HepG2 (cell line): ENCODE data around the gene PPCDC. TPM values are rescaled to one million over a fixed set of nuclear protein-coding genes. Genes with fewer than 3 reads are reported as not detected.

Experiments
- ATAC-seq: fragments of 200-7000 bp; cut with Tn5 transposase; 3 replicates; pipeline ENCODE4 v1.9.1; 2020; ENCODE audit warnings: mild to moderate bottlenecking, moderate library complexity
- BruUV-seq: library from RNA; stranded (reverse); fragments of 400-500 nt; replicated peaks from 2 replicates; lab custom pipeline; 2021; lab: Mats Ljungman, UMichigan
- CTCF ChIA-PET: fragments of 300-600 bp; formaldehyde crosslinking; extraction: SDS; loops from one replicate; lab custom pipeline; 2021; ENCODE audit warnings: low total read pairs, inconsistent platforms, low intra/inter-chr PET ratio; lab: Yijun Ruan, JAX
- POLR2A ChIA-PET: fragments of 350-600 bp; sonication (Branson Sonifier 250); formaldehyde crosslinking; loops from one replicate; lab custom pipeline; 2020; ENCODE audit warnings: antibody characterized with exemption, inconsistent platforms; lab: Yijun Ruan, JAX
- DNase-seq: peaks from one replicate; pipeline ENCODE4 v3.0.0-alpha.2; 2015; ENCODE audit warnings: low spot score
- FAIRE-seq: peaks from 3 replicates; lab custom pipeline; 2011; peaks lifted over from hg19 to GRCh38; lab: Jason Lieb, UNC
- H2AFZ ChIP-seq: one replicate; pipeline ENCODE4 v1.6.1; 2011; ENCODE audit warnings: low read length, inconsistent platforms
- H3K27ac ChIP-seq: fragments of 300-600 bp; 3 replicates; pipeline ENCODE4 v1.8.0; 2011; ENCODE audit warnings: mixed run types, mild to moderate bottlenecking, mixed read lengths, low read length, inconsistent platforms; ENCODE audit not compliant: insufficient read depth; ENCODE audit errors: extremely low read length
- H3K27me3 ChIP-seq, 2 experiments: fragments of 200-600 bp in 1 of 2; 2 replicates in 1 of 2; 3 replicates in 1 of 2; pipeline versions ENCODE4 v1.6.0 to v1.8.0; 2011; ENCODE audit warnings: low read length in 2 of 2, mild to moderate bottlenecking in 2 of 2, moderate library complexity in 2 of 2, inconsistent platforms in 1 of 2; ENCODE audit not compliant: insufficient read depth in 2 of 2, control insufficient read depth in 1 of 2
- H3K36me3 ChIP-seq, 2 experiments: fragments of 200-600 bp in 1 of 2; replicated peaks in 1 of 2; 2 replicates in 1 of 2; 3 replicates in 1 of 2; pipeline versions ENCODE4 v1.5.1 to v1.8.0; 2011; ENCODE audit warnings: low read length in 2 of 2, inconsistent platforms in 1 of 2; ENCODE audit not compliant: insufficient read depth in 2 of 2, control insufficient read depth in 1 of 2
- H3K4me1 ChIP-seq: 2 replicates; pipeline ENCODE4 v1.5.1; 2012; ENCODE audit warnings: low read length, inconsistent platforms; ENCODE audit not compliant: insufficient read depth
- H3K4me2 ChIP-seq: 2 replicates; pipeline ENCODE4 v1.6.0; 2011; ENCODE audit warnings: low read depth, low read length, inconsistent platforms
- H3K4me3 ChIP-seq, 3 experiments: fragments of 200-600 bp in 1 of 3; sonication (generic), shearing (Covaris generic) in 1 of 3; replicated peaks in 1 of 3; 2 replicates each; pipeline ENCODE4 v1.5.1; 2011 to 2016; ENCODE audit warnings: low read length in 3 of 3, inconsistent platforms in 2 of 3, low read depth in 2 of 3, mild to moderate bottlenecking in 2 of 3, control low read depth in 1 of 3, mixed read lengths in 1 of 3; ENCODE audit not compliant: insufficient read depth in 1 of 3
- H3K79me2 ChIP-seq: one replicate; pipeline ENCODE4 v1.6.1; 2011; ENCODE audit warnings: low read length, inconsistent platforms; ENCODE audit not compliant: insufficient read depth
- H3K9ac ChIP-seq: 2 replicates; pipeline ENCODE4 v1.6.0; 2011; ENCODE audit warnings: mild to moderate bottlenecking, low read depth, low read length, inconsistent platforms; ENCODE audit not compliant: insufficient read depth
- H3K9me3 ChIP-seq: 2 replicates; pipeline ENCODE4 v1.5.1; 2012; ENCODE audit warnings: mild to moderate bottlenecking, low read length
- H4K20me1 ChIP-seq: 2 replicates; pipeline ENCODE4 v1.6.0; 2011; ENCODE audit warnings: inconsistent platforms, mild to moderate bottlenecking, low read length, moderate library complexity; ENCODE audit not compliant: insufficient read depth
- GABPB1 ChIP-seq: IDR thresholded peaks from 2 replicates; pipeline ENCODE4 v1.6.1; 2016; ENCODE audit warnings: mild to moderate bottlenecking, missing genetic modification reagents, moderate library complexity, missing compliant biosample characterization
- JUN ChIP-seq: sonication (generic); formaldehyde crosslinking; IDR thresholded peaks from 2 replicates; pipeline ENCODE4 v1.4.0; 2020; ENCODE audit warnings: mild to moderate bottlenecking, missing genetic modification reagents
- KDM4B ChIP-seq: sonication (generic); formaldehyde crosslinking; IDR thresholded peaks from 2 replicates; pipeline ENCODE4 v1.4.0; 2020; ENCODE audit warnings: missing genetic modification reagents
- MAF1 ChIP-seq: sonication (generic); formaldehyde crosslinking; IDR thresholded peaks from 2 replicates; pipeline ENCODE4 v1.5.0; 2020; ENCODE audit warnings: missing genetic modification reagents, borderline replicate concordance
- TGIF2 ChIP-seq: IDR thresholded peaks from 2 replicates; pipeline ENCODE4 v1.6.1; 2016; ENCODE audit warnings: control low read depth, missing compliant biosample characterization
- ZBTB3 ChIP-seq: sonication (generic); formaldehyde crosslinking; IDR thresholded peaks from 2 replicates; pipeline ENCODE4 v1.4.0; 2020; ENCODE audit warnings: low read depth, mild to moderate bottlenecking, moderate library complexity, missing genetic modification reagents, borderline replicate concordance
- ZNF230 ChIP-seq: sonication (generic); formaldehyde crosslinking; IDR thresholded peaks from 2 replicates; pipeline ENCODE4 v1.4.0; 2020; ENCODE audit warnings: mild to moderate bottlenecking, missing genetic modification reagents
- ZNF263 ChIP-seq: sonication (generic); formaldehyde crosslinking; IDR thresholded peaks from 2 replicates; pipeline ENCODE4 v1.4.0; 2020; ENCODE audit warnings: missing genetic modification reagents
- ZNF660 ChIP-seq: sonication (generic); formaldehyde crosslinking; IDR thresholded peaks from 2 replicates; pipeline ENCODE4 v1.5.1; 2020; ENCODE audit warnings: mild to moderate bottlenecking, low read depth, missing genetic modification reagents, borderline replicate concordance
- WGBS: methylation state at CpG from one replicate; pipeline ENCODE4 v1.1.6; 2017; ENCODE audit warnings: low lambda C conversion rate; 5-methylcytosine and 5-hydroxymethylcytosine counted together
- in situ Hi-C: cut with HindIII; loops from 2 replicates; pipeline ENCODE4 v1.10.0; 2017; ENCODE audit warnings: low pct_unique_long_range_greater_than_20kb; ENCODE audit not compliant: extremely low pct_ligation_motif_present
- intact Hi-C: fragments of 100-400 bp; cut with micrococcal nuclease; formaldehyde crosslinking; loops from one replicate; pipeline ENCODE4 v1.10.0; 2022; ENCODE audit not compliant: unreplicated experiment
- polyA plus RNA-seq, 8 experiments: library from polyadenylated mRNA; depleted of rRNA in 3 of 8; stranded (reverse) in 7 of 8; unstranded in 1 of 8; fragments of >200 nt; fragmentation: Illumina TruSeq in 4 of 8; extraction: Trizol in 4 of 8; gene quantifications; 2 replicates each; pipeline versions ENCODE4 v1.2.1 to v1.2.3, GENCODE V29; 2011 to 2016; ENCODE audit warnings: low read depth in 4 of 8, missing spikeins in 1 of 8, mixed read lengths in 1 of 8; ENCODE audit not compliant: insufficient read depth in 1 of 8
- total RNA-seq, 5 experiments: library from RNA; depleted of rRNA; stranded (reverse); fragments of >200 nt; fragmentation: Illumina TruSeq; extraction: Trizol; gene quantifications; 2 replicates each; pipeline ENCODE4 v1.2.3, GENCODE V29; 2016; ENCODE audit warnings: low read depth in 1 of 5
- TF ChIP-seq, protein P1 (sequence below): sonication (generic); formaldehyde crosslinking; IDR thresholded peaks from 2 replicates; pipeline ENCODE4 v1.4.0; 2020; ENCODE audit warnings: missing genetic modification reagents
- TF ChIP-seq, protein P2 (sequence below): sonication (generic); formaldehyde crosslinking; IDR thresholded peaks from 2 replicates; pipeline ENCODE4 v1.4.0; 2020; ENCODE audit warnings: missing genetic modification reagents

The PPCDC gene
- total and polyA plus RNA-seq, 2 of the 13 experiments (the other 11 are each of a cell fraction or from before 2014, with no cell fraction given), result 12.3 to 12.8 TPM

DNA sequence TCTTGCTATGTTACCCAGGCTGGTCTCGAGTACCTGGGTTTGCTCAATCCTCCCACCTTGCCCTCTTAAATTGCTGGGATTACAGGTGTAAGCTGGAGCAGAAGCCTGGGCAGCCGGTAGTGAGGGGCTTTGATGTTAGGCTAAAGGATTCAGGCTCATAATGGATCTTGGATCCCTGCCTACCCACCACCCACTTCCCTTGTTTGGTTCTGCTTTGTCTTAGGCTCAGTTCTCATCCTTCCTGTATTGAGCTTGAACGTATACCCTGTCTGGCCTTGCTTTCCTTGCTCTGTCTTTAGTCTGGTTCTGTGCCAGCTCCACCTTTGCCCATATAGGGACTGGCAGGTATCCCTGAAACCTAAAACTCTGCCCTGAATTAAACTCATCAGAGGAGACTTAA is 1.7 kb downstream of the PPCDC start:
- H3K36me3 ChIP-seq, result 0 out of 5 replicates have a peak, but pooled peaks cover 0 to 1% of the 10 kb centered on the region in 2 experiments
- no peaks in the 10 kb centered on the region for H3K9me3 ChIP-seq
- H4K20me1 ChIP-seq, result no peaks in the 10 kb centered on the region
- no peak overlapping the region for H2AFZ ChIP-seq
- H3K9ac ChIP-seq, result 0 out of 2 replicates have a peak overlapping the region, but pooled peaks have one; percentile 27
- no peak overlapping the region; a peak in 1 of 6 replicates for H3K4me3 ChIP-seq
- in situ Hi-C loops, result no loop called here
- peaks cover 18% of the 10 kb centered on the region for H3K79me2 ChIP-seq
- DNase-seq (no peak), ATAC-seq (no peak), FAIRE-seq (no peak)
- intact Hi-C loops, result no loop called here
- no peaks in the 10 kb centered on the region for H3K27me3 ChIP-seq
- POLR2A ChIA-PET, result interaction anchor here (0.7 to 2.0 kb wide), 6 partner anchors 18 to 395 kb away, joined by 3 to 8 read pairs (median 4); partner anchors contain the start of gene C15orf39
- H3K27ac ChIP-seq, result no peak overlapping the region
- CTCF ChIA-PET, result no interaction called here
- H3K4me1 ChIP-seq, result peaks cover 34% of the 10 kb centered on the region
- WGBS, result 94% methylated on average over 3 of the region's 3 CpGs
- H3K4me2 ChIP-seq, result 0 out of 2 replicates have a peak overlapping the region, but pooled peaks have one; percentile 77
- TF ChIP-seq ZNF230 (CRISPR knock-in tag) (no peak), KDM4B (CRISPR knock-in tag) (no peak), ZBTB3 (CRISPR knock-in tag) (no peak), TGIF2 (CRISPR knock-in tag) (no peak), ZNF660 (CRISPR knock-in tag) (no peak), MAF1 (no peak), JUN (CRISPR knock-in tag) (no peak), ZNF263 (CRISPR knock-in tag) (no peak), GABPB1 (CRISPR knock-in tag) (no peak)
- TF ChIP-seq, protein P1, sequence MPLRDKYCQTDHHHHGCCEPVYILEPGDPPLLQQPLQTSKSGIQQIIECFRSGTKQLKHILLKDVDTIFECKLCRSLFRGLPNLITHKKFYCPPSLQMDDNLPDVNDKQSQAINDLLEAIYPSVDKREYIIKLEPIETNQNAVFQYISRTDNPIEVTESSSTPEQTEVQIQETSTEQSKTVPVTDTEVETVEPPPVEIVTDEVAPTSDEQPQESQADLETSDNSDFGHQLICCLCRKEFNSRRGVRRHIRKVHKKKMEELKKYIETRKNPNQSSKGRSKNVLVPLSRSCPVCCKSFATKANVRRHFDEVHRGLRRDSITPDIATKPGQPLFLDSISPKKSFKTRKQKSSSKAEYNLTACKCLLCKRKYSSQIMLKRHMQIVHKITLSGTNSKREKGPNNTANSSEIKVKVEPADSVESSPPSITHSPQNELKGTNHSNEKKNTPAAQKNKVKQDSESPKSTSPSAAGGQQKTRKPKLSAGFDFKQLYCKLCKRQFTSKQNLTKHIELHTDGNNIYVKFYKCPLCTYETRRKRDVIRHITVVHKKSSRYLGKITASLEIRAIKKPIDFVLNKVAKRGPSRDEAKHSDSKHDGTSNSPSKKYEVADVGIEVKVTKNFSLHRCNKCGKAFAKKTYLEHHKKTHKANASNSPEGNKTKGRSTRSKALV (CRISPR knock-in tag), result no peak
- TF ChIP-seq, protein P2, sequence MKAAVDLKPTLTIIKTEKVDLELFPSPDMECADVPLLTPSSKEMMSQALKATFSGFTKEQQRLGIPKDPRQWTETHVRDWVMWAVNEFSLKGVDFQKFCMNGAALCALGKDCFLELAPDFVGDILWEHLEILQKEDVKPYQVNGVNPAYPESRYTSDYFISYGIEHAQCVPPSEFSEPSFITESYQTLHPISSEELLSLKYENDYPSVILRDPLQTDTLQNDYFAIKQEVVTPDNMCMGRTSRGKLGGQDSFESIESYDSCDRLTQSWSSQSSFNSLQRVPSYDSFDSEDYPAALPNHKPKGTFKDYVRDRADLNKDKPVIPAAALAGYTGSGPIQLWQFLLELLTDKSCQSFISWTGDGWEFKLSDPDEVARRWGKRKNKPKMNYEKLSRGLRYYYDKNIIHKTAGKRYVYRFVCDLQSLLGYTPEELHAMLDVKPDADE (CRISPR knock-in tag), result no peak
- BruUV-seq, result no TSS peak
